HEK293 (cell line): ENCODE measurements around the gene SLC27A2.

Source experiments
- CTCF ChIA-PET: fragments of 350-600 bp; formaldehyde crosslinking; extraction: SDS; loops from one replicate; lab custom pipeline; 2021; ENCODE audit warnings: antibody characterized with exemption; lab: Yijun Ruan, JAX
- POLR2A ChIA-PET: fragments of 300-600 bp; formaldehyde crosslinking; extraction: SDS; loops from one replicate; lab custom pipeline; 2020; ENCODE audit warnings: antibody characterized with exemption, inconsistent platforms; lab: Yijun Ruan, JAX
- H3K27ac ChIP-seq: fragments of 200-500 bp; sonication (Bioruptor generic); 2 replicates; pipeline ENCODE4 v1.5.1; 2014; ENCODE audit warnings: low read depth, low read length, control low read depth, inconsistent platforms; ENCODE audit errors: extremely low read depth
- H3K36me3 ChIP-seq, 2 experiments: fragments of 200-500 bp in 1 of 2; sonication (Bioruptor generic) in 1 of 2; 1 replicate in 1 of 2; 2 replicates in 1 of 2; pipeline ENCODE4 v1.5.1; 2014 to 2017; ENCODE audit warnings: inconsistent platforms in 2 of 2, low read length in 2 of 2; ENCODE audit not compliant: control insufficient read depth in 2 of 2, insufficient read depth in 1 of 2
- H3K4me1 ChIP-seq: fragments of 200-500 bp; sonication (Bioruptor generic); 2 replicates; pipeline ENCODE4 v1.5.1; 2014; ENCODE audit warnings: mild to moderate bottlenecking, low read length, inconsistent platforms; ENCODE audit not compliant: control insufficient read depth, insufficient read depth
- H3K4me3 ChIP-seq: 2 replicates; pipeline ENCODE4 v1.5.1; 2011; ENCODE audit warnings: low read depth, mild to moderate bottlenecking, control low read depth, low read length, moderate library complexity
- H3K9me3 ChIP-seq: fragments of 200-500 bp; sonication (Bioruptor generic); 2 replicates; pipeline ENCODE4 v1.5.1; 2014; ENCODE audit warnings: low read depth, low read length, inconsistent platforms; ENCODE audit not compliant: control insufficient read depth, insufficient read depth
- KLF1 ChIP-seq: fragments of 450-650 bp; formaldehyde crosslinking; IDR thresholded peaks from 2 replicates; pipeline ENCODE4 v1.5.1; 2016; ENCODE audit warnings: missing biosample characterization, missing genetic modification characterization
- SETDB1 ChIP-seq: IDR thresholded peaks from one replicate; pipeline ENCODE4 v1.6.1; 2017; ENCODE audit warnings: mild to moderate bottlenecking, low read length, moderate library complexity, mixed read lengths; ENCODE audit not compliant: insufficient read length
- ZNF174 ChIP-seq: fragments of 450-650 bp; formaldehyde crosslinking; IDR thresholded peaks from 2 replicates; pipeline ENCODE4 v1.5.0; 2017; ENCODE audit warnings: missing biosample characterization, mild to moderate bottlenecking, missing genetic modification characterization
- ZNF19 ChIP-seq: fragments of 450-650 bp; formaldehyde crosslinking; IDR thresholded peaks from 2 replicates; pipeline ENCODE4; 2016; ENCODE audit warnings: missing biosample characterization, missing genetic modification characterization, low read depth
- ZNF24 ChIP-seq: fragments of 450-650 bp; formaldehyde crosslinking; IDR thresholded peaks from 2 replicates; pipeline ENCODE4 v1.5.1; 2016; ENCODE audit warnings: missing biosample characterization, missing genetic modification characterization
- ZNF335 ChIP-seq: fragments of 450-650 bp; formaldehyde crosslinking; conservative IDR thresholded peaks from 2 replicates; pipeline ENCODE4 v1.5.1; 2016; ENCODE audit warnings: missing biosample characterization, missing genetic modification characterization
- ZNF394 ChIP-seq: fragments of 450-650 bp; formaldehyde crosslinking; IDR thresholded peaks from 2 replicates; pipeline ENCODE4 v1.5.1; 2016; ENCODE audit warnings: missing biosample characterization, missing genetic modification characterization, mild to moderate bottlenecking, moderate library complexity, borderline replicate concordance
- ZNF521 ChIP-seq: fragments of 450-650 bp; formaldehyde crosslinking; IDR thresholded peaks from 2 replicates; pipeline ENCODE4 v1.5.1; 2017; ENCODE audit warnings: missing biosample characterization, mild to moderate bottlenecking, missing genetic modification characterization
- ZNF571 ChIP-seq: fragments of 450-650 bp; formaldehyde crosslinking; IDR thresholded peaks from 2 replicates; pipeline ENCODE4 v1.5.0; 2017; ENCODE audit warnings: missing biosample characterization, missing genetic modification characterization
- ZNF623 ChIP-seq: fragments of 450-650 bp; formaldehyde crosslinking; IDR thresholded peaks from 2 replicates; pipeline ENCODE4 v1.5.1; 2016; ENCODE audit warnings: missing biosample characterization, missing genetic modification characterization
- ZNF654 ChIP-seq: fragments of 450-650 bp; formaldehyde crosslinking; IDR thresholded peaks from 2 replicates; pipeline ENCODE4 v1.5.1; 2016; ENCODE audit warnings: low read depth, missing biosample characterization, missing genetic modification characterization
- ZNF776 ChIP-seq: fragments of 450-650 bp; formaldehyde crosslinking; IDR thresholded peaks from 2 replicates; pipeline ENCODE4 v1.5.0; 2017; ENCODE audit warnings: missing biosample characterization, missing genetic modification characterization, borderline replicate concordance
- ZNF785 ChIP-seq: fragments of 450-650 bp; formaldehyde crosslinking; IDR thresholded peaks from 2 replicates; pipeline ENCODE4 v1.5.1; 2016; ENCODE audit warnings: missing biosample characterization, missing genetic modification characterization
- ZSCAN23 ChIP-seq: fragments of 450-650 bp; formaldehyde crosslinking; IDR thresholded peaks from 2 replicates; pipeline ENCODE4 v1.5.1; 2016; ENCODE audit warnings: missing biosample characterization, missing genetic modification characterization
- TF ChIP-seq, protein P1 (sequence below): fragments of 450-650 bp; formaldehyde crosslinking; IDR thresholded peaks from 2 replicates; pipeline ENCODE4 v1.5.1; 2016; ENCODE audit warnings: missing biosample characterization, missing genetic modification characterization, low read depth
- TF ChIP-seq, protein P2 (sequence below): IDR thresholded peaks from 2 replicates; pipeline ENCODE4 v1.6.1; 2011; ENCODE audit warnings: mild to moderate bottlenecking, low read depth, low read length, borderline replicate concordance
- TF ChIP-seq, protein P3 (sequence below): fragments of 450-650 bp; formaldehyde crosslinking; IDR thresholded peaks from 2 replicates; pipeline ENCODE4 v1.5.1; 2016; ENCODE audit warnings: missing biosample characterization, missing genetic modification characterization
- TF ChIP-seq, protein P4 (sequence below): fragments of 450-650 bp; formaldehyde crosslinking; IDR thresholded peaks from 2 replicates; pipeline ENCODE4 v1.5.1; 2016; ENCODE audit warnings: missing biosample characterization, missing genetic modification characterization
- TF ChIP-seq, protein P5 (sequence below): fragments of 450-650 bp; formaldehyde crosslinking; IDR thresholded peaks from 2 replicates; pipeline ENCODE4 v1.5.1; 2017; ENCODE audit warnings: missing biosample characterization, missing genetic modification characterization
- TF ChIP-seq, protein P6 (sequence below): fragments of 450-650 bp; formaldehyde crosslinking; conservative IDR thresholded peaks from 2 replicates; pipeline ENCODE4 v1.5.1; 2016; ENCODE audit warnings: low read depth, missing biosample characterization, missing genetic modification characterization

SLC27A2 gene

DNA sequence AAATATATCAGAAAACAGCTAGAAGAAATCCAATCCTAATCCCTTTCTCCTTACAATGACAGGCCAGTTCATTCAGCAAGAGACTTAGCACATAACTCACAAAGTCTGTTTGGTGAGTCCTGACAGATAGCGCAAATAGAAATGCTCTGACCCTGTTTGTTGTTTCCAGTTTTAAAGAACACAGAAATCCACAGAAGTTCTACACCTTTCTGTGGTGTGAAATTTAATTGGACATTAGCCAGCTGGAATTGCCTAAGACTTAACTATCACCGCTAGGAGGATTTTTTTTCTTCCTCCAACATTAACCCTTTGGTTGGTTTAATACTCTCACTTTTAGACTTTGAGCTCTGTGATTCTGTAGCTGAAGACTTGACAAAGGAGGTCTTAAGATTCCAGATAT is 52.8 kb downstream of the SLC27A2 start (continued):
- TF ChIP-seq, protein P1, sequence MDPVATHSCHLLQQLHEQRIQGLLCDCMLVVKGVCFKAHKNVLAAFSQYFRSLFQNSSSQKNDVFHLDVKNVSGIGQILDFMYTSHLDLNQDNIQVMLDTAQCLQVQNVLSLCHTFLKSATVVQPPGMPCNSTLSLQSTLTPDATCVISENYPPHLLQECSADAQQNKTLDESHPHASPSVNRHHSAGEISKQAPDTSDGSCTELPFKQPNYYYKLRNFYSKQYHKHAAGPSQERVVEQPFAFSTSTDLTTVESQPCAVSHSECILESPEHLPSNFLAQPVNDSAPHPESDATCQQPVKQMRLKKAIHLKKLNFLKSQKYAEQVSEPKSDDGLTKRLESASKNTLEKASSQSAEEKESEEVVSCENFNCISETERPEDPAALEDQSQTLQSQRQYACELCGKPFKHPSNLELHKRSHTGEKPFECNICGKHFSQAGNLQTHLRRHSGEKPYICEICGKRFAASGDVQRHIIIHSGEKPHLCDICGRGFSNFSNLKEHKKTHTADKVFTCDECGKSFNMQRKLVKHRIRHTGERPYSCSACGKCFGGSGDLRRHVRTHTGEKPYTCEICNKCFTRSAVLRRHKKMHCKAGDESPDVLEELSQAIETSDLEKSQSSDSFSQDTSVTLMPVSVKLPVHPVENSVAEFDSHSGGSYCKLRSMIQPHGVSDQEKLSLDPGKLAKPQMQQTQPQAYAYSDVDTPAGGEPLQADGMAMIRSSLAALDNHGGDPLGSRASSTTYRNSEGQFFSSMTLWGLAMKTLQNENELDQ: no peak
- no peak for TF ChIP-seq ZNF521 (tag by site-specific recombination)
- TF ChIP-seq ZNF654: no peak
- no peak for TF ChIP-seq ZNF174 (tag by site-specific recombination)
- TF ChIP-seq ZNF571 (tag by site-specific recombination): no peak
- TF ChIP-seq KLF1 (tag by site-specific recombination): no peak
- TF ChIP-seq, protein P2, sequence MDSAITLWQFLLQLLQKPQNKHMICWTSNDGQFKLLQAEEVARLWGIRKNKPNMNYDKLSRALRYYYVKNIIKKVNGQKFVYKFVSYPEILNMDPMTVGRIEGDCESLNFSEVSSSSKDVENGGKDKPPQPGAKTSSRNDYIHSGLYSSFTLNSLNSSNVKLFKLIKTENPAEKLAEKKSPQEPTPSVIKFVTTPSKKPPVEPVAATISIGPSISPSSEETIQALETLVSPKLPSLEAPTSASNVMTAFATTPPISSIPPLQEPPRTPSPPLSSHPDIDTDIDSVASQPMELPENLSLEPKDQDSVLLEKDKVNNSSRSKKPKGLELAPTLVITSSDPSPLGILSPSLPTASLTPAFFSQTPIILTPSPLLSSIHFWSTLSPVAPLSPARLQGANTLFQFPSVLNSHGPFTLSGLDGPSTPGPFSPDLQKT: no peak
- TF ChIP-seq ZNF24 (tag by site-specific recombination): no peak

DNA sequence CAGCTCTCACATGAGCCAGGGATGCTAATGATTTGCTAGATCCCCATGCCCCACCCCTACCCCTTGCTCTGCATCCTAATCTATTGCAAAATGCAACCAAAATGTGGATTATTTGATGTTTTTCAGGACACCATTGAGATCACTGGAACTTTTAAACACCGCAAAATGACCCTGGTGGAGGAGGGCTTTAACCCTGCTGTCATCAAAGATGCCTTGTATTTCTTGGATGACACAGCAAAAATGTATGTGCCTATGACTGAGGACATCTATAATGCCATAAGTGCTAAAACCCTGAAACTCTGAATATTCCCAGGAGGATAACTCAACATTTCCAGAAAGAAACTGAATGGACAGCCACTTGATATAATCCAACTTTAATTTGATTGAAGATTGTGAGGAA is 53.8 kb downstream of the SLC27A2 start:
- Histone ChIP-seq H3K36me3 (no peaks in the 10 kb centered on the region), H3K9me3 (no peaks in the 10 kb centered on the region), H3K27ac (no peak overlapping the region), H3K4me3 (no peak overlapping the region), H3K4me1 (no peaks in the 10 kb centered on the region)
- POLR2A ChIA-PET: no interaction called here
- CTCF ChIA-PET: no interaction called here
- TF ChIP-seq, protein P1: no peak
- TF ChIP-seq ZNF19 (tag by site-specific recombination) (no peak), ZNF623 (tag by site-specific recombination) (no peak), SETDB1 (no peak), ZNF785 (tag by site-specific recombination) (no peak), ZNF394 (tag by site-specific recombination) (no peak), ZNF335 (tag by site-specific recombination) (no peak), ZSCAN23 (tag by site-specific recombination) (no peak), ZNF521 (tag by site-specific recombination) (no peak), ZNF776 (tag by site-specific recombination) (no peak)
- TF ChIP-seq, protein P3, sequence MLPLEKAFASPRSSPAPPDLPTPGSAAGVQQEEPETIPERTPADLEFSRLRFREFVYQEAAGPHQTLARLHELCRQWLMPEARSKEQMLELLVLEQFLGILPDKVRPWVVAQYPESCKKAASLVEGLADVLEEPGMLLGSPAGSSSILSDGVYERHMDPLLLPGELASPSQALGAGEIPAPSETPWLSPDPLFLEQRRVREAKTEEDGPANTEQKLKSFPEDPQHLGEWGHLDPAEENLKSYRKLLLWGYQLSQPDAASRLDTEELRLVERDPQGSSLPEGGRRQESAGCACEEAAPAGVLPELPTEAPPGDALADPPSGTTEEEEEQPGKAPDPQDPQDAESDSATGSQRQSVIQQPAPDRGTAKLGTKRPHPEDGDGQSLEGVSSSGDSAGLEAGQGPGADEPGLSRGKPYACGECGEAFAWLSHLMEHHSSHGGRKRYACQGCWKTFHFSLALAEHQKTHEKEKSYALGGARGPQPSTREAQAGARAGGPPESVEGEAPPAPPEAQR (tag by site-specific recombination): no peak
- TF ChIP-seq, protein P4, sequence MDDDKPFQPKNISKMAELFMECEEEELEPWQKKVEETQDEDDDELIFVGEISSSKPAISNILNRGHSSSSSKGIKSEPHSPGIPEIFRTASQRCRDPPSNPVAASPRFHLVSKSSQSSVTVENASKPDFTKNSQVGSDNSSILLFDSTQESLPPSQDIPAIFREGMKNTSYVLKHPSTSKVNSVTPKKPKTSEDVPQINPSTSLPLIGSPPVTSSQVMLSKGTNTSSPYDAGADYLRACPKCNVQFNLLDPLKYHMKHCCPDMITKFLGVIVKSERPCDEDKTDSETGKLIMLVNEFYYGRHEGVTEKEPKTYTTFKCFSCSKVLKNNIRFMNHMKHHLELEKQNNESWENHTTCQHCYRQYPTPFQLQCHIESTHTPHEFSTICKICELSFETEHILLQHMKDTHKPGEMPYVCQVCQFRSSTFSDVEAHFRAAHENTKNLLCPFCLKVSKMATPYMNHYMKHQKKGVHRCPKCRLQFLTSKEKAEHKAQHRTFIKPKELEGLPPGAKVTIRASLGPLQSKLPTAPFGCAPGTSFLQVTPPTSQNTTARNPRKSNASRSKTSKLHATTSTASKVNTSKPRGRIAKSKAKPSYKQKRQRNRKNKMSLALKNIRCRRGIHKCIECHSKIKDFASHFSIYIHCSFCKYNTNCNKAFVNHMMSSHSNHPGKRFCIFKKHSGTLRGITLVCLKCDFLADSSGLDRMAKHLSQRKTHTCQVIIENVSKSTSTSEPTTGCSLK: no peak
- TF ChIP-seq, protein P5, sequence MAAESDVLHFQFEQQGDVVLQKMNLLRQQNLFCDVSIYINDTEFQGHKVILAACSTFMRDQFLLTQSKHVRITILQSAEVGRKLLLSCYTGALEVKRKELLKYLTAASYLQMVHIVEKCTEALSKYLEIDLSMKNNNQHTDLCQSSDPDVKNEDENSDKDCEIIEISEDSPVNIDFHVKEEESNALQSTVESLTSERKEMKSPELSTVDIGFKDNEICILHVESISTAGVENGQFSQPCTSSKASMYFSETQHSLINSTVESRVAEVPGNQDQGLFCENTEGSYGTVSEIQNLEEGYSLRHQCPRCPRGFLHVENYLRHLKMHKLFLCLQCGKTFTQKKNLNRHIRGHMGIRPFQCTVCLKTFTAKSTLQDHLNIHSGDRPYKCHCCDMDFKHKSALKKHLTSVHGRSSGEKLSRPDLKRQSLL (tag by site-specific recombination): no peak
- TF ChIP-seq, protein P6, sequence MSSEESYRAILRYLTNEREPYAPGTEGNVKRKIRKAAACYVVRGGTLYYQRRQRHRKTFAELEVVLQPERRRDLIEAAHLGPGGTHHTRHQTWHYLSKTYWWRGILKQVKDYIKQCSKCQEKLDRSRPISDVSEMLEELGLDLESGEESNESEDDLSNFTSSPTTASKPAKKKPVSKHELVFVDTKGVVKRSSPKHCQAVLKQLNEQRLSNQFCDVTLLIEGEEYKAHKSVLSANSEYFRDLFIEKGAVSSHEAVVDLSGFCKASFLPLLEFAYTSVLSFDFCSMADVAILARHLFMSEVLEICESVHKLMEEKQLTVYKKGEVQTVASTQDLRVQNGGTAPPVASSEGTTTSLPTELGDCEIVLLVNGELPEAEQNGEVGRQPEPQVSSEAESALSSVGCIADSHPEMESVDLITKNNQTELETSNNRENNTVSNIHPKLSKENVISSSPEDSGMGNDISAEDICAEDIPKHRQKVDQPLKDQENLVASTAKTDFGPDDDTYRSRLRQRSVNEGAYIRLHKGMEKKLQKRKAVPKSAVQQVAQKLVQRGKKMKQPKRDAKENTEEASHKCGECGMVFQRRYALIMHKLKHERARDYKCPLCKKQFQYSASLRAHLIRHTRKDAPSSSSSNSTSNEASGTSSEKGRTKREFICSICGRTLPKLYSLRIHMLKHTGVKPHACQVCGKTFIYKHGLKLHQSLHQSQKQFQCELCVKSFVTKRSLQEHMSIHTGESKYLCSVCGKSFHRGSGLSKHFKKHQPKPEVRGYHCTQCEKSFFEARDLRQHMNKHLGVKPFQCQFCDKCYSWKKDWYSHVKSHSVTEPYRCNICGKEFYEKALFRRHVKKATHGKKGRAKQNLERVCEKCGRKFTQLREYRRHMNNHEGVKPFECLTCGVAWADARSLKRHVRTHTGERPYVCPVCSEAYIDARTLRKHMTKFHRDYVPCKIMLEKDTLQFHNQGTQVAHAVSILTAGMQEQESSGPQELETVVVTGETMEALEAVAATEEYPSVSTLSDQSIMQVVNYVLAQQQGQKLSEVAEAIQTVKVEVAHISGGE: no peak
